Cerebellar cortex (tissue), 1 donor: ENCODE data around the gene POLR2H.
"Not testable (repeated sequence)": the region's sequence is repeated elsewhere in the genome, so short reads cannot be mapped to it uniquely, and the experiment has no call there.

ENCODE experiments used
- DNase-seq: peaks from one replicate; pipeline ENCODE4 v3.0.0-alpha.2; 2015; ENCODE audit warnings: low spot score

POLR2H gene

GRCh38 chr3:184335661-184336546, 25.6 kb upstream of the POLR2H start:
- peak; percentile 83 for DNase-seq

- DNase-seq, result peak; percentile 92
Measured at GRCh38 chr3:184336547-184337398, 24.7 kb upstream of the POLR2H start.

DNA sequence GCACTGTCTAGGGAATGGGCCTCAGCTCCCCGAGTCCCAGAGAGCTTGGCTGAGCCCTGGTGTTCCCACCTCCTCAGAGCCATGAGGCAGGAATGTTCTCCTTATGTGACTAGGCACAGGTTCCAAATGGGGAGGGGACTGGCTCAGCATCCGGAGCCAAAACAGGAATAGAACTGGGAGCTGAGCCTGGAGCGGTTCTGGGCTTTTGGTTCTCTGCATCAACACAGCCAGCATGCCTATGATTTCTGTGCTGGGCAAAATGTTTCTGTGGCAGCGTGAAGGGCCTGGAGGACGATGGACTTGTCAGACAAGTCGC, 24.2 kb upstream of the POLR2H start, which contains the start of gene FAM131A:
Gene FAM131A, plus strand, starts transcription at position 202 of the 316 bp plus-strand sequence. Its CDS starts 31 bp downstream, at position 233.
- DNase-seq, result peak; percentile 88

GRCh38 chr3:184337981-184338380, 23.5 kb upstream of the POLR2H start:
- no peak for DNase-seq

GRCh38 chr3:184338511-184338945, 23.0 kb upstream of the POLR2H start:
- peak; percentile 79 for DNase-seq

DNA sequence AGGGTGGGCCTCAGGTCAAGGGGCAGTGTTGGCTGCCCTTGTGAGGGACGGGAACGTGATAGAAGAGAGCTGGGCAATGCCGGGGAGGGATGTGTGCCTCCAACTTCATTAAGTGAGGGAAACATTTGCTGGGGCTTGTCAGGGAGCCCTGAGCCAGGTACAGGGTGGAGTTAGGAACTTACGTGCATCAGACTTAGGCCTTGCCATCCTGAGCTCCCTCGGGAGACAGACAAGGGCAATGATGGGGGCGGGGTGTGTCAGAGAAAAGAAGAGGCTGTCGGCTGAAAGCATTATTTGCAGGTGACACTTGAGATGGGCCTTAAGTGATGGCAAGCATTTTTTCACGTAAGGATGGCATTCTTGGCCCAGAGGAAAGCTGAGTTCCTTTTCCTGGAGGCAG, 22.5 kb upstream of the POLR2H start:
- DNase-seq, result no peak

DNA sequence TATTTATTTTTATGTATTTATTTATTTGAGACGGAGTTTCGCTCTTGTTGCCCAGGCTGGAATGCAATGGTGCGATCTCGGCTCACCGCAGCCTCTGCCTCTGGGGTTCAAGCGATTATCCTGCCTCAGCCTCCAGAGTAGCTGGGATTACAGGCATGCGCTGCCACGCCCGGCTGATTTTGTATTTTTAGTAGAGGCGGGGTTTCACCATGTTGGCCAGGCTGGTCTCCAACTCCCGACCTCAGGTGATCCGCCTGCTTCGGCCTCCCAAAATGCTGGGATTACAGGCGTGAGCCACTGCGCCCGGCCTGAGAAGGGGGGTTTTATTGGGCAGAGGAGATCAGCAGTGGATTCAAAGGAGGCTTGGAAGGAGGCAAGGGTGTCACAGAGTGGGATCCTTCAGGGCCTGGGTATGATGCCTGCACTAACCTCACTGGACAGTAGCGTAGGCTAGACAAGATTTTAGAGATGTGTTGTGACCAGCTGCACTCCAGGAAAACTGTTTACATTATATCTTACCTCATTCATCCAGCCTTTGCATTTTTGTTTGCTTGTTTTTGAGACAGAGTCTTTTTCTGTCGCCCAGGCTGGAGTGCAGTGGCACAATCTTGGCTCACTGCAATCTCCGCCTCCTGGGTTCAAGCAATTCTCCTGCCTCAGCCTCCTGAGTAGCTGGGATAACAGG, 21.9 kb upstream of the POLR2H start:
- not testable (repeated sequence) for DNase-seq

DNA sequence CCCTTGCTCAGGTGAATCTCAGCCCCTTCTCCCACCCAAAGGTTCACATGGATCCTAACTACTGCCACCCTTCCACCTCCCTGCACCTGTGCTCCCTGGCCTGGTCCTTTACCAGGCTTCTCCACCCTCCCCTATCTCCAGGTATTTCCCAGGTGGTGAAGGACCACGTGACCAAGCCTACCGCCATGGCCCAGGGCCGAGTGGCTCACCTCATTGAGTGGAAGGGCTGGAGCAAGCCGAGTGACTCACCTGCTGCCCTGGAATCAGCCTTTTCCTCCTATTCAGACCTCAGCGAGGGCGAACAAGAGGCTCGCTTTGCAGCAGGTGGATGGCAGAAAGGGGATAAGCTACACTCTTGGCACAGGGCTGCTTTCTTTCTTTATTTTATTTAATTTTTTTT, 19.6 kb upstream of the POLR2H start:
- no peak for DNase-seq

- DNase-seq, result no peak
Measured at GRCh38 chr3:184343200-184343876, 18.2 kb upstream of the POLR2H start.

DNA sequence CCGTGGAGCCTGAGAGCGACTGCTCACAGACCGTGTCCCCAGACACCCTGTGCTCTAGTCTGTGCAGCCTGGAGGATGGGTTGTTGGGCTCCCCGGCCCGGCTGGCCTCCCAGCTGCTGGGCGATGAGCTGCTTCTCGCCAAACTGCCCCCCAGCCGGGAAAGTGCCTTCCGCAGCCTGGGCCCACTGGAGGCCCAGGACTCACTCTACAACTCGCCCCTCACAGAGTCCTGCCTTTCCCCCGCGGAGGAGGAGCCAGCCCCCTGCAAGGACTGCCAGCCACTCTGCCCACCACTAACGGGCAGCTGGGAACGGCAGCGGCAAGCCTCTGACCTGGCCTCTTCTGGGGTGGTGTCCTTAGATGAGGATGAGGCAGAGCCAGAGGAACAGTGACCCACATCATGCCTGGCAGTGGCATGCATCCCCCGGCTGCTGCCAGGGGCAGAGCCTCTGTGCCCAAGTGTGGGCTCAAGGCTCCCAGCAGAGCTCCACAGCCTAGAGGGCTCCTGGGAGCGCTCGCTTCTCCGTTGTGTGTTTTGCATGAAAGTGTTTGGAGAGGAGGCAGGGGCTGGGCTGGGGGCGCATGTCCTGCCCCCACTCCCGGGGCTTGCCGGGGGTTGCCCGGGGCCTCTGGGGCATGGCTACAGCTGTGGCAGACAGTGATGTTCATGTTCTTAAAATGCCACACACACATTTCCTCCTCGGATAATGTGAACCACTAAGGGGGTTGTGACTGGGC, 16.8 kb upstream of the POLR2H start:
- DNase-seq, result no peak

GRCh38 chr3:184345317-184346144, 16.0 kb upstream of the POLR2H start:
- peak; percentile 97 for DNase-seq

DNA sequence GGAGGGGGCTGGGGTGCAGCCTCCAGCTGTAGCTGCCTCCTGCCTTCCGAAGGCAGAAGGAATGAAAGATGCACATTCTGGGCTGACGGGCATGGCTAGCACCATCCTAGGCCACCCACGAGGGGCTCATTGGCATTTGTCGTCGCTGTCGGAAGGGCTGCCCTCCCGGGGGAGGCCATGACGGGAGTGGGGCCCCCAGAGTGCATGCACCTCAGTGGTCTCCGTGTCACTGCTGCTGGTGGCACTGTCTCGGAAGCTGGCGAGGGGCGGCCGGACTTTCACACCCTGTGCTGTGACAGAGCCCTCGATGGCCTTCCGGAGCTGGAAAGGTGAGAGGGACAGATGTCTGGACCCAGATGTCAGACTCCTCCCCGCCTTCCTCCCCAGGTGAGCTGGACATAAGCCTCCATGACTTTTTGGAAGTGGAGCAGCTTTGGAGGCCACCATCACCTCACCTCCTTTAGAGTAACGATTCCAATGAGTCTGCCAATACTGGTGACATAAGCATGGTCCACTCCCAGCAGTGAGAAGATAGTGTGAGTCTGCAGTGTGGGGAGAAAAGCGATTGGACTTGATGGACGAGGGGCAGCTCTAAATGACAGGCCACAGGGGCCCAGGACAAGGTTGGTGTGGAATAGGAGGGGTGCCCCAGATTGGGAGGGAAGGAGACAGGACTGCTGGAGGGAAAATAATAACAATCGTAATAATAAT, 14.9 kb upstream of the POLR2H start:
- DNase-seq, result no peak

DNA sequence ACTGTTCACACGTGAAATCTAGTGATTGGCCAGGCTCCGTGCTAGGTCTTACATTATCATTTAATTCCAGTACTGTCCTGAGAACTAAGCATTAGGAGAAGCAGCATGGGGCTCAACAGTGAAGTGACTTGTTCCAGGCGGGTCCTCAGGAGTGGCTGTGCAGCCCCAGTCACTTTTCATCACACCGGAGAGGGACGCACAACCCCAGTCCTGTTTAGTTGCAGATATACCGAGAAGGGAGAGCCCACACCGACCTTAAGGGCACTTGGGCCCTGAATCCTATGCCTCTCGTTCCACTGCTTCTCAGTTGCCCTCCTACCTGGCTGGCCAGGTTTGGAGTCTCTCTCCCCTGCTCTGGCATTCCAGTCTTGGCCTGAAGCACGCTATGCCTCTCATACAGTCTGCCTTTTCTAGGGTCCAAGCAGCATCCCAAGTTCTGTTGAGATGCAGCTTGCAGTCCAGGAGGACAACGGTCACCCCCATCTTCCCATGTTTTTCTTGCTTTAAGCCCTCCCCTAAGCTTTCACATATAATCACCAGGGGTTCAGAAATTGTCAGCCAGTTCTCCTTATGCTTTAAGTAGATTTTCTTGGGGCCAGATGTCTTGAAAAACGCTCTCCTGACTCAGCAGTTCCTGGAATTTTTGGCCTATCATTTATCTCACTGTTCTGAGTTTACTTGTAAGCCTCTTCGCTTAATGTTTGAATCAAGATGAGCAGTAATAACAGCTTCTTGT, 14.0 kb upstream of the POLR2H start:
- no peak for DNase-seq

GRCh38 chr3:184348057-184348382, 13.5 kb upstream of the POLR2H start:
- no peak for DNase-seq

DNA sequence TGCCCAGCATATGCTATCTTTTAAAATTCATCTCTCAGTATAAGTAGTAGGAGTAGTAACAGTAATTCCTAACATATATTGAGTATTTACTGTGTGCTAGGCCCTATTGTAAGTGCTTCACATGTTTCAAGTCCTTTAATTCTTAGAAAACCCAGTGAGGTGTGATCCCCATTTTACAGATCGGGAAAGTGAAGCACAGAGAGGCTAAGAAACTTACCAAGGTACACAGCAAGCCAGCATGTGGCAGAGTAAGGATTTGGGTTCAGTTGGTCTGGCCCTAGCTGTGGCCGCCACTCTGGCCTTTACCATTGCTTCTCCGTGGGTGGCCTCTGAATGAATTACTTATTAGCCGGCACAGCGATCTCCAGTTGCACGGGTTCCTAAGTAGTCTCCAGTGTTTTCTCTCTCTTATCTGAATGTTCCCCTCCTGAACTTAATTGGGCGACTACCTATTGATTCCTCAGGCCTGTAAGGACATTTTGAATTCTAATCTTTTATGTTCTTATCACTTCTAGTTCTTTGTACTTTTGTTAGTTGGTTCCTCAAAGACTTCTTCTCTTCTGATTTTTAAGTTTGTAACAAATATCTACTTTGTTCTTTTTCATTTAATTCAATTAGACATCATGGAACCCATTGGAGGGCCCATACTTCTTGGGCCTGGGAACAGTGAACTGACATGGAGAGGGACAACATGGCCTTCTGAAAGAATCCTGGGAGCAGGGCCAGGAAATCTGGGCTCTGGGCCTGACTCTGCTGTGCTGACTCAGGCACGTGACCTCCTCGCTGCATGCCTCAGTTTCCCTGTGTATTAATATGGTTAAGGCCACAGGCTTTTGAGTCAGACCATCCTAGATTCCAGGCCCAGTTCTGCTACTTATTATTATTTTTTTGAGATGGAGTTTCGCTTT, 11.7 kb upstream of the POLR2H start:
- no peak for DNase-seq

DNA sequence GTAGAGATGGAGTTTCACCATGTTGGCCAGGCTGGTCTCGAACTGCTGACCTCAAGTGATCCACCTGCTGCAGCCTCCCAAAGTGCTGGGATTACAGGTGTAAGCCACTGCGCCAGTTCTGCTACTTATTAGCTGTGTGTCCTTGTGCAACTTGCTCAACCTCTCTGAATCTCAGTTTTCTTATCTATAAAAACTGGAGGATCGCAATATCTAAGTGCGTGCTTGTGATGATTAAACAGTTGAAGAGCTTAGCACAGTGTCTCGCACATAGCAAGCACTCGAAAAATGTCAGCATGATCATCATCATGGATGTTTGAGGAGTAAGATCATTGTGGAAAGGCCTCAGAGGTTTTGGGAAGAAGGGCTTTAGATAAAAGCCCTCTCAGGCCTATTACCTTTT, 10.9 kb upstream of the POLR2H start:
- DNase-seq, result no peak

DNA sequence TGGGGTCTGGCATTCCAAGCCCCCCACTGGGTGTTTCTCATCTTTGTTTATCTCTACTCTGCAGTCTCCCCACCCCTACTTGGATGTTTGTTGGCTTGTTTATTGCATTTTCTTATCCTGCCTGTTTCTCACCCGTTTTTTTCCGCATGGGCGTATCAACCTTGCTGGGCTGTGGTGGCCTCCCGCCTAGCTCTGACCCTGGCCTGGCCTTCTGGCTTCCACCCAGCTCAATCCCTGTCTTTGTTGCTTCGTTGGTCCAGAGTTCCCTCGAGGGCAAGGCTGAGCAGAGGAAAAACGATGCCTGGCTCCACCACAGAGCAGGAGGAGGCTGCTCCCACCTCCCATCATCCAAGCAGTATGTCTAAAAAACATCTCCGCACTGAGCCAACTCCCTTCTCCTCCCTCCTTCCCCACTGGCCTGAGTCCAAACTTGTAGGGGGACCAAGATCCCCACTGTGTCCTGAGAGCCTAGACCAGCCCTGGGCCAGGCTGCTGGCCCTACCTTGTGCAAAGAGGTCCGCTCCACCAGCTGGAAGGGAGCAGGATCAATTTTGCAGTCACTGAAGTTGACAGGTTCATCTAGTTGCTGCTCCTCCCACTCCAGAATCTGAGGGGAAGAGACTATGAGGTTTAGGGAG, 9.9 kb upstream of the POLR2H start:
- DNase-seq, result no peak
